Thyroid gland (tissue), 4 donors: ENCODE results near the gene HTR5A.

ENCODE experiments used
- CTCF ChIP-seq, 6 experiments: fragments of 200-600 bp in 3 of 6; fragments of 450-650 bp in 3 of 6; sonication (generic) in 3 of 6; IDR thresholded peaks; one replicate each; pipeline ENCODE4 v1.5.1; 2016 to 2019; ENCODE audit warnings: antibody characterized with exemption in 6 of 6, mild to moderate bottlenecking in 2 of 6, inconsistent platforms in 1 of 6, moderate library complexity in 1 of 6
- POLR2A ChIP-seq, 2 donors: fragments of 450-650 bp; IDR thresholded peaks; one replicate each; pipeline ENCODE4 v1.6.1; 2017; ENCODE audit warnings: antibody characterized with exemption in 2 of 2, mild to moderate bottlenecking in 2 of 2, moderate library complexity in 1 of 2

GRCh38 chr7:155051355-155051754 is 18.8 kb upstream of the HTR5A start:
- TF ChIP-seq POLR2A (IDR thresholded peaks at IDR 0.05) (no peak), CTCF (IDR thresholded peaks at IDR 0.05) (no peak)
